WTC11 (cell line): ENCODE data around the gene SIRT5. TPM values are rescaled to one million over a fixed set of nuclear protein-coding genes. Genes with fewer than 3 reads are reported as not detected.

Source experiments
- ATAC-seq: fragments of 200-7000 bp; cut with Tn5 transposase; 2 replicates; pipeline ENCODE4 v1.10.0; 2021; ENCODE audit warnings: mild to moderate bottlenecking, moderate library complexity
- CTCF ChIA-PET: fragments of 300-600 bp; sonication (Branson Sonifier 250); formaldehyde crosslinking; loops from one replicate; lab custom pipeline; 2021; ENCODE audit warnings: antibody characterized with exemption; lab: Charles Lee
- POLR2A ChIA-PET: fragments of 350-600 bp; sonication (Branson Sonifier 250); formaldehyde crosslinking; loops from one replicate; lab custom pipeline; 2021; ENCODE audit warnings: antibody characterized with exemption; lab: Charles Lee
- DNase-seq: peaks from one replicate; pipeline ENCODE4 v3.0.0; 2021; ENCODE audit warnings: low spot score
- H3K27ac Mint-ChIP-seq: 2 replicates; pipeline ENCODE4 v1.8.0; 2021; ENCODE audit warnings: mixed read lengths
- H3K27me3 Mint-ChIP-seq: 2 replicates; pipeline ENCODE4 v1.8.0; 2021; ENCODE audit warnings: low read depth, mild to moderate bottlenecking, moderate library complexity, mixed read lengths
- H3K36me3 Mint-ChIP-seq: 2 replicates; pipeline ENCODE4 v1.8.0; 2021; ENCODE audit warnings: mixed read lengths
- H3K4me1 Mint-ChIP-seq: 2 replicates; pipeline ENCODE4 v1.8.0; 2022; ENCODE audit warnings: mixed read lengths
- H3K4me3 Mint-ChIP-seq: 2 replicates; pipeline ENCODE4 v1.8.0; 2021; ENCODE audit warnings: mild to moderate bottlenecking, moderate library complexity, mixed read lengths
- H3K9me3 Mint-ChIP-seq: 2 replicates; pipeline ENCODE4 v1.8.0; 2021; ENCODE audit warnings: mixed read lengths
- ATF1 ChIP-seq: sonication (generic); formaldehyde crosslinking; IDR thresholded peaks from 2 replicates; pipeline ENCODE4 v1.8.1; 2023; ENCODE audit warnings: mild to moderate bottlenecking, moderate library complexity, missing genetic modification reagents
- EMX1 ChIP-seq: fragments of 250-450 bp; sonication (Bioruptor Pico); IDR thresholded peaks from 2 replicates; pipeline ENCODE4 v1.8.0; 2021; ENCODE audit warnings: mild to moderate bottlenecking
- HMGA2 ChIP-seq: fragments of 250-450 bp; sonication (Bioruptor Pico); IDR thresholded peaks from 2 replicates; pipeline ENCODE4 v1.4.0; 2021; ENCODE audit warnings: mild to moderate bottlenecking, moderate library complexity
- RORB ChIP-seq: fragments of 250-450 bp; sonication (Bioruptor Pico); IDR thresholded peaks from 2 replicates; pipeline ENCODE4 v1.9.0; 2021; ENCODE audit warnings: mild to moderate bottlenecking
- SMAD3 ChIP-seq: sonication (generic); formaldehyde crosslinking; IDR thresholded peaks from 2 replicates; pipeline ENCODE4 v1.8.0; 2022; ENCODE audit warnings: missing genetic modification reagents, mild to moderate bottlenecking, borderline replicate concordance
- SMAD4 ChIP-seq: sonication (generic); formaldehyde crosslinking; IDR thresholded peaks from 2 replicates; pipeline ENCODE4 v1.8.0; 2022; ENCODE audit warnings: mild to moderate bottlenecking, missing genetic modification reagents
- ZNF121 ChIP-seq: sonication (generic); formaldehyde crosslinking; IDR thresholded peaks from 2 replicates; pipeline ENCODE4 v1.8.0; 2023; ENCODE audit warnings: missing genetic modification reagents
- ZNF232 ChIP-seq: sonication (generic); formaldehyde crosslinking; IDR thresholded peaks from 2 replicates; pipeline ENCODE4 v1.8.0; 2022; ENCODE audit warnings: mild to moderate bottlenecking, missing genetic modification reagents
- ZNF317 ChIP-seq: sonication (generic); formaldehyde crosslinking; IDR thresholded peaks from 2 replicates; pipeline ENCODE4 v1.8.1; 2023; ENCODE audit warnings: low read depth, mild to moderate bottlenecking, moderate library complexity, missing genetic modification reagents, borderline replicate concordance
- total RNA-seq: library from RNA; stranded (reverse); gene quantifications from 3 replicates; pipeline ENCODE4 v1.2.3, GENCODE V29; 2021
- TF ChIP-seq, protein P1 (sequence below): sonication (generic); formaldehyde crosslinking; IDR thresholded peaks from 2 replicates; pipeline ENCODE4 v1.8.1; 2022; ENCODE audit warnings: missing genetic modification reagents, borderline replicate concordance
- TF ChIP-seq, protein P2 (sequence below): sonication (generic); formaldehyde crosslinking; IDR thresholded peaks from 2 replicates; pipeline ENCODE4 v1.8.0; 2023; ENCODE audit warnings: missing genetic modification reagents, mild to moderate bottlenecking, borderline replicate concordance
- TF ChIP-seq, protein P3 (sequence below): sonication (generic); formaldehyde crosslinking; IDR thresholded peaks from 2 replicates; pipeline ENCODE4 v1.8.0; 2022; ENCODE audit warnings: mild to moderate bottlenecking, missing genetic modification reagents
- TF ChIP-seq, protein P4 (sequence below): sonication (generic); formaldehyde crosslinking; IDR thresholded peaks from 2 replicates; pipeline ENCODE4 v1.8.1; 2022; ENCODE audit warnings: mild to moderate bottlenecking, moderate library complexity, missing genetic modification reagents

The SIRT5 gene
- total RNA-seq, 1 experiment from 2014 or later = 11.8 TPM

DNA sequence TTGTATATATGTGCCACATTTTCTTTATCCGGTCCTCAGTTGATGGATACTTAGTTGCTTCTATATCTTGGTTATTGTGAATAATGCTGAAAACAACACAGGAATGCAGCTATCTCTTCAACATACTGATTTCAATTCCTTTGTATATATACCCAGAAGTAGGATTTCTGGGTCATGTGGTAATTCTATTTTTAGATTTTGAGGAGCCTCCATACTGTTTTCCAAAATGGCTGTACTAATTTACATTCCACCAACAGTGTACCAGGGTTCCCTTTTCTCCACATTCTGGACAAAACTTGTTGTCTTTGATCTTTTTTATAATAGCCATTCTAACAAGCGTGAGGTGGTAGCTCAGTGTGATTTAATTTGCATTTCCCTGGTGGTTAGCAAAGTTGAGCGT lies 1.6 kb downstream of the SIRT5 start:
- ChIA-PET CTCF (interaction anchor here (1.9 to 2.8 kb wide), 4 partner anchors 21 to 239 kb away, joined by 8 to 41 read pairs (median 22); partner anchors contain the start of genes GFOD1 and NOL7), POLR2A (interaction anchor here (0.8 to 1.9 kb wide), 2 partner anchors 39 to 90 kb away, joined by 4 to 18 read pairs; partner anchors contain the start of genes GFOD1 and NOL7)

DNA sequence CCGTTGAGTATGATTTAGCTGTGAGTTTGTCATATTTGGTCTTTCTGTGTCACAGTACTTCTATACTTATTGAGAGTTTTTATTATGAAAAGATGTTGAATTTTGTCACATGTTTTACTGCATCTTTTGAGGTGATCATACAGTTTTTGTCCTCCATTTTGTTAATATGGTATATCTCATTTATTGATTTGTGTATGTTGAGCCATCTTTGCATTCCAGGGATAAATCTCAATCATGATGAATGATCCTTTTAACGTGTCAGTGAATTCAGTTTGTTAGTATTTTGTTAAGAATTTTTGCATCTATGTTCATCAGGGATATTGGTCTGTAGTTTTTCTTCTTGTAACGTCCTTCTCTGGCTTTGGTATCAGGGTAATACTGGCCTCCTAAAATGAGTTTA lies 3.5 kb downstream of the SIRT5 start:
- DNase-seq = no peak
- CTCF ChIA-PET = no interaction called here
- peaks cover 20% of the 10 kb centered on the region for H3K36me3 Mint-ChIP-seq

More for the DNA sequence above, 1.6 kb downstream of the SIRT5 start:
- DNase-seq = no peak
- no peak for ATAC-seq
- peaks cover 14% of the 10 kb centered on the region for H3K36me3 Mint-ChIP-seq
- H3K27me3 Mint-ChIP-seq = no peaks in the 10 kb centered on the region
- peaks cover 6% of the 10 kb centered on the region; the same call in 1 of the 2 replicates for H3K9me3 Mint-ChIP-seq
- peaks cover 36% of the 10 kb centered on the region for H3K4me1 Mint-ChIP-seq
- 0 out of 2 replicates have a peak overlapping the region, but pooled peaks have one; percentile 16 for H3K27ac Mint-ChIP-seq
- TF ChIP-seq, protein P1, sequence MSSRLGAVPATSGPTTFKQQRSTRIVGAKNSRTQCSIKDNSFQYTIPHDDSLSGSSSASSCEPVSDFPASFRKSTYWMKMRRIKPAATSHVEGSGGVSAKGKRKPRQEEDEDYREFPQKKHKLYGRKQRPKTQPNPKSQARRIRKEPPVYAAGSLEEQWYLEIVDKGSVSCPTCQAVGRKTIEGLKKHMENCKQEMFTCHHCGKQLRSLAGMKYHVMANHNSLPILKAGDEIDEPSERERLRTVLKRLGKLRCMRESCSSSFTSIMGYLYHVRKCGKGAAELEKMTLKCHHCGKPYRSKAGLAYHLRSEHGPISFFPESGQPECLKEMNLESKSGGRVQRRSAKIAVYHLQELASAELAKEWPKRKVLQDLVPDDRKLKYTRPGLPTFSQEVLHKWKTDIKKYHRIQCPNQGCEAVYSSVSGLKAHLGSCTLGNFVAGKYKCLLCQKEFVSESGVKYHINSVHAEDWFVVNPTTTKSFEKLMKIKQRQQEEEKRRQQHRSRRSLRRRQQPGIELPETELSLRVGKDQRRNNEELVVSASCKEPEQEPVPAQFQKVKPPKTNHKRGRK (CRISPR knock-in tag) = no peak
- TF ChIP-seq RORB (no peak), ATF1 (CRISPR knock-in tag) (no peak), EMX1 (CRISPR knock-in tag) (no peak), ZNF232 (no peak), ZNF121 (no peak), HMGA2 (CRISPR knock-in tag) (no peak), SMAD3 (CRISPR knock-in tag) (no peak)
- TF ChIP-seq, protein P2, sequence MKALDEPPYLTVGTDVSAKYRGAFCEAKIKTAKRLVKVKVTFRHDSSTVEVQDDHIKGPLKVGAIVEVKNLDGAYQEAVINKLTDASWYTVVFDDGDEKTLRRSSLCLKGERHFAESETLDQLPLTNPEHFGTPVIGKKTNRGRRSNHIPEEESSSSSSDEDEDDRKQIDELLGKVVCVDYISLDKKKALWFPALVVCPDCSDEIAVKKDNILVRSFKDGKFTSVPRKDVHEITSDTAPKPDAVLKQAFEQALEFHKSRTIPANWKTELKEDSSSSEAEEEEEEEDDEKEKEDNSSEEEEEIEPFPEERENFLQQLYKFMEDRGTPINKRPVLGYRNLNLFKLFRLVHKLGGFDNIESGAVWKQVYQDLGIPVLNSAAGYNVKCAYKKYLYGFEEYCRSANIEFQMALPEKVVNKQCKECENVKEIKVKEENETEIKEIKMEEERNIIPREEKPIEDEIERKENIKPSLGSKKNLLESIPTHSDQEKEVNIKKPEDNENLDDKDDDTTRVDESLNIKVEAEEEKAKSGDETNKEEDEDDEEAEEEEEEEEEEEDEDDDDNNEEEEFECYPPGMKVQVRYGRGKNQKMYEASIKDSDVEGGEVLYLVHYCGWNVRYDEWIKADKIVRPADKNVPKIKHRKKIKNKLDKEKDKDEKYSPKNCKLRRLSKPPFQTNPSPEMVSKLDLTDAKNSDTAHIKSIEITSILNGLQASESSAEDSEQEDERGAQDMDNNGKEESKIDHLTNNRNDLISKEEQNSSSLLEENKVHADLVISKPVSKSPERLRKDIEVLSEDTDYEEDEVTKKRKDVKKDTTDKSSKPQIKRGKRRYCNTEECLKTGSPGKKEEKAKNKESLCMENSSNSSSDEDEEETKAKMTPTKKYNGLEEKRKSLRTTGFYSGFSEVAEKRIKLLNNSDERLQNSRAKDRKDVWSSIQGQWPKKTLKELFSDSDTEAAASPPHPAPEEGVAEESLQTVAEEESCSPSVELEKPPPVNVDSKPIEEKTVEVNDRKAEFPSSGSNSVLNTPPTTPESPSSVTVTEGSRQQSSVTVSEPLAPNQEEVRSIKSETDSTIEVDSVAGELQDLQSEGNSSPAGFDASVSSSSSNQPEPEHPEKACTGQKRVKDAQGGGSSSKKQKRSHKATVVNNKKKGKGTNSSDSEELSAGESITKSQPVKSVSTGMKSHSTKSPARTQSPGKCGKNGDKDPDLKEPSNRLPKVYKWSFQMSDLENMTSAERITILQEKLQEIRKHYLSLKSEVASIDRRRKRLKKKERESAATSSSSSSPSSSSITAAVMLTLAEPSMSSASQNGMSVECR (CRISPR knock-in tag) = no peak
- TF ChIP-seq, protein P3, sequence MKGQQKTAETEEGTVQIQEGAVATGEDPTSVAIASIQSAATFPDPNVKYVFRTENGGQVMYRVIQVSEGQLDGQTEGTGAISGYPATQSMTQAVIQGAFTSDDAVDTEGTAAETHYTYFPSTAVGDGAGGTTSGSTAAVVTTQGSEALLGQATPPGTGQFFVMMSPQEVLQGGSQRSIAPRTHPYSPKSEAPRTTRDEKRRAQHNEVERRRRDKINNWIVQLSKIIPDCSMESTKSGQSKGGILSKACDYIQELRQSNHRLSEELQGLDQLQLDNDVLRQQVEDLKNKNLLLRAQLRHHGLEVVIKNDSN (CRISPR knock-in tag) = no peak
- TF ChIP-seq, protein P4, sequence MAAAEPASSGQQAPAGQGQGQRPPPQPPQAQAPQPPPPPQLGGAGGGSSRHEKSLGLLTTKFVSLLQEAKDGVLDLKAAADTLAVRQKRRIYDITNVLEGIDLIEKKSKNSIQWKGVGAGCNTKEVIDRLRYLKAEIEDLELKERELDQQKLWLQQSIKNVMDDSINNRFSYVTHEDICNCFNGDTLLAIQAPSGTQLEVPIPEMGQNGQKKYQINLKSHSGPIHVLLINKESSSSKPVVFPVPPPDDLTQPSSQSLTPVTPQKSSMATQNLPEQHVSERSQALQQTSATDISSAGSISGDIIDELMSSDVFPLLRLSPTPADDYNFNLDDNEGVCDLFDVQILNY (CRISPR knock-in tag) = no peak
- peak overlapping the region; percentile 49 for H3K4me3 Mint-ChIP-seq

More for the DNA sequence above, 3.5 kb downstream of the SIRT5 start:
- TF ChIP-seq, protein P2 (CRISPR knock-in tag) = no peak
- no peak for TF ChIP-seq SMAD4 (CRISPR knock-in tag)
- no peak for TF ChIP-seq ZNF317 (CRISPR knock-in tag)
- Mint-ChIP-seq H3K27ac (no peak overlapping the region; the same call in 1 of the 2 replicates), H3K9me3 (peaks cover 6% of the 10 kb centered on the region; the same call in 1 of the 2 replicates), H3K4me1 (peaks cover 26% of the 10 kb centered on the region), H3K27me3 (no peaks in the 10 kb centered on the region), H3K4me3 (no peak overlapping the region)
- no peak for ATAC-seq
- POLR2A ChIA-PET = no interaction called here
